Endodermal cell (in vitro differentiated cells): ENCODE measurements around the gene JARID2. TPM values are rescaled to one million over a fixed set of nuclear protein-coding genes. Genes with fewer than 3 reads are reported as not detected.

ENCODE experiments used
- DNase-seq: peaks from one replicate; pipeline ENCODE4 v3.0.0-alpha.2; 2017
- H3K27ac ChIP-seq: 2 replicates; pipeline ENCODE4 v1.5.1; 2013; ENCODE audit warnings: mild to moderate bottlenecking, low read depth, low read length, moderate library complexity
- H3K27me3 ChIP-seq: 2 replicates; pipeline ENCODE4 v1.6.1; 2013; ENCODE audit warnings: mild to moderate bottlenecking, low read length, moderate library complexity; ENCODE audit not compliant: insufficient read depth, control insufficient read depth, poor library complexity, severe bottlenecking
- H3K36me3 ChIP-seq: 2 replicates; pipeline ENCODE4 v1.7.0; 2013; ENCODE audit warnings: mild to moderate bottlenecking, low read length, moderate library complexity; ENCODE audit not compliant: control insufficient read depth, insufficient read depth
- H3K4me1 ChIP-seq: one replicate; pipeline ENCODE4 v1.7.0; 2013; ENCODE audit warnings: low read length; ENCODE audit not compliant: control insufficient read depth, insufficient read depth
- H3K4me3 ChIP-seq: 2 replicates; pipeline ENCODE4 v1.5.1; 2013; ENCODE audit warnings: mild to moderate bottlenecking, low read length, moderate library complexity
- H3K9ac ChIP-seq: 2 replicates; pipeline ENCODE4 v1.6.1; 2013; ENCODE audit warnings: mild to moderate bottlenecking, low read length, moderate library complexity; ENCODE audit not compliant: poor library complexity, severe bottlenecking; ENCODE audit errors: extremely low read depth
- H3K9me3 ChIP-seq: 2 replicates; pipeline ENCODE4 v1.6.1; 2013; ENCODE audit warnings: mild to moderate bottlenecking, low read length, moderate library complexity; ENCODE audit not compliant: control insufficient read depth
- H3K27ac Mint-ChIP-seq: 2 replicates; pipeline ENCODE4 v1.8.0; 2020; ENCODE audit warnings: mixed read lengths
- H3K27me3 Mint-ChIP-seq: 2 replicates; pipeline ENCODE4 v1.8.0; 2021; ENCODE audit warnings: mild to moderate bottlenecking, mixed read lengths; ENCODE audit not compliant: insufficient read depth
- H3K36me3 Mint-ChIP-seq: 2 replicates; pipeline ENCODE4 v1.8.0; 2020; ENCODE audit warnings: low read depth, mixed read lengths
- H3K4me1 Mint-ChIP-seq: 2 replicates; pipeline ENCODE4 v1.8.0; 2020; ENCODE audit warnings: mixed read lengths
- H3K4me3 Mint-ChIP-seq: 2 replicates; pipeline ENCODE4 v1.8.0; 2020; ENCODE audit warnings: mild to moderate bottlenecking, moderate library complexity, mixed read lengths
- H3K9me3 Mint-ChIP-seq: 2 replicates; pipeline ENCODE4 v1.8.0; 2020; ENCODE audit warnings: mild to moderate bottlenecking, mixed read lengths
- WGBS, 2 experiments: methylation state at CpG; one replicate each; pipeline versions ENCODE4 v1.1.5 to v1.1.7; 2013; ENCODE audit warnings: missing lambda C conversion rate in 2 of 2, mixed read lengths in 1 of 2; ENCODE audit not compliant: insufficient coverage in 1 of 2, insufficient read length in 1 of 2; 5-methylcytosine and 5-hydroxymethylcytosine counted together
- total RNA-seq, 2 donors: library from RNA; stranded (reverse); fragmentation: NEBNext Ultra II Directional in 1 of 2; extraction: Animal tissue kit (Norgen Biotek cat#: 25700) in 1 of 2; gene quantifications; 2 replicates in 1 of 2; 3 replicates in 1 of 2; pipeline ENCODE4 v1.2.1, GENCODE V29; 2021
- TF ChIP-seq, protein P1 (sequence below): fragments of 200-600 bp; sonication (generic); conservative IDR thresholded peaks from 2 replicates; pipeline ENCODE4 v1.5.0; 2021; ENCODE audit warnings: antibody characterized with exemption, mild to moderate bottlenecking

JARID2 gene
- total RNA-seq, 2 donors from 2014 or later, result 42.5 to 77.0 TPM

DNA sequence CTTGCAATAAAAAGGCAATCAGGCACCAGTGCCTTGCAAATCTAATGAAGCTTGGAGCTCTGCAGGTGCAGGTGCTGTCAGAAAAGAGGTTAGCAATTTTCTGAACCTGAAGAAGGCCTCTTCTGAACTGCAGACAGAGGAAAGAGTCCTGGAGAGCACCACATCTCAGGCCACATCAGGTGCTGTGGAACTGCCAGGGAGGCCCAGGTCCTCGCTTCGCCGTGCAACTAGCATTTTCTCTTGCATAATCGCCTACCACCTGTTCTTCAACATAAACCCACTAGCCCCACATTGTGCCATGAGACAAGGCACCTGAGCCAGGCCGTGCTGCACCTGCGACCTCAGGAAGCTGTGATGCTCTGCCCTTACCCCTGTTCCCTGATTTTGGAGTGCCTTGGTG is 229.4 kb downstream of the JARID2 start:
- no peaks in the 10 kb centered on the region for H3K9me3 ChIP-seq
- no peak overlapping the region for H3K4me3 ChIP-seq
- Mint-ChIP-seq H3K27me3 (no peaks in the 10 kb centered on the region), H3K27ac (no peak overlapping the region), H3K4me1 (peaks cover 32% of the 10 kb centered on the region), H3K9me3 (no peaks in the 10 kb centered on the region), H3K4me3 (no peak overlapping the region), H3K36me3 (peaks cover 36% of the 10 kb centered on the region)
- H3K9ac ChIP-seq, result no peak overlapping the region
- DNase-seq, result peak; percentile 38
- peaks cover 15% of the 10 kb centered on the region for H3K4me1 ChIP-seq
- TF ChIP-seq, protein P1, sequence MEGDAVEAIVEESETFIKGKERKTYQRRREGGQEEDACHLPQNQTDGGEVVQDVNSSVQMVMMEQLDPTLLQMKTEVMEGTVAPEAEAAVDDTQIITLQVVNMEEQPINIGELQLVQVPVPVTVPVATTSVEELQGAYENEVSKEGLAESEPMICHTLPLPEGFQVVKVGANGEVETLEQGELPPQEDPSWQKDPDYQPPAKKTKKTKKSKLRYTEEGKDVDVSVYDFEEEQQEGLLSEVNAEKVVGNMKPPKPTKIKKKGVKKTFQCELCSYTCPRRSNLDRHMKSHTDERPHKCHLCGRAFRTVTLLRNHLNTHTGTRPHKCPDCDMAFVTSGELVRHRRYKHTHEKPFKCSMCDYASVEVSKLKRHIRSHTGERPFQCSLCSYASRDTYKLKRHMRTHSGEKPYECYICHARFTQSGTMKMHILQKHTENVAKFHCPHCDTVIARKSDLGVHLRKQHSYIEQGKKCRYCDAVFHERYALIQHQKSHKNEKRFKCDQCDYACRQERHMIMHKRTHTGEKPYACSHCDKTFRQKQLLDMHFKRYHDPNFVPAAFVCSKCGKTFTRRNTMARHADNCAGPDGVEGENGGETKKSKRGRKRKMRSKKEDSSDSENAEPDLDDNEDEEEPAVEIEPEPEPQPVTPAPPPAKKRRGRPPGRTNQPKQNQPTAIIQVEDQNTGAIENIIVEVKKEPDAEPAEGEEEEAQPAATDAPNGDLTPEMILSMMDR, result no peak
- peaks cover 65% of the 10 kb centered on the region for H3K36me3 ChIP-seq
- H3K27ac ChIP-seq, result no peak overlapping the region
- H3K27me3 ChIP-seq, result no peaks in the 10 kb centered on the region
- 81 to 100% methylated on average over 1 to 6 of the region's 6 CpGs for WGBS, 2 experiments

- Histone ChIP-seq H3K36me3 (peaks cover 61% of the 10 kb centered on the region), H3K4me3 (no peak overlapping the region), H3K27me3 (no peaks in the 10 kb centered on the region), H3K9ac (no peak overlapping the region), H3K4me1 (peaks cover 14% of the 10 kb centered on the region), H3K9me3 (no peaks in the 10 kb centered on the region), H3K27ac (no peak overlapping the region)
- Mint-ChIP-seq H3K27me3 (no peaks in the 10 kb centered on the region), H3K36me3 (peaks cover 36% of the 10 kb centered on the region), H3K4me3 (no peak overlapping the region), H3K27ac (no peak overlapping the region), H3K4me1 (peaks cover 38% of the 10 kb centered on the region), H3K9me3 (no peaks in the 10 kb centered on the region)
- TF ChIP-seq, protein P1, result no peak
- DNase-seq, result no peak
- 87 to 95% methylated on average over 3 to 4 of the region's 4 CpGs for WGBS, 2 experiments
These were observed 230.0 kb downstream of the JARID2 start for GRCh38 chr6:15475872-15476271.

DNA sequence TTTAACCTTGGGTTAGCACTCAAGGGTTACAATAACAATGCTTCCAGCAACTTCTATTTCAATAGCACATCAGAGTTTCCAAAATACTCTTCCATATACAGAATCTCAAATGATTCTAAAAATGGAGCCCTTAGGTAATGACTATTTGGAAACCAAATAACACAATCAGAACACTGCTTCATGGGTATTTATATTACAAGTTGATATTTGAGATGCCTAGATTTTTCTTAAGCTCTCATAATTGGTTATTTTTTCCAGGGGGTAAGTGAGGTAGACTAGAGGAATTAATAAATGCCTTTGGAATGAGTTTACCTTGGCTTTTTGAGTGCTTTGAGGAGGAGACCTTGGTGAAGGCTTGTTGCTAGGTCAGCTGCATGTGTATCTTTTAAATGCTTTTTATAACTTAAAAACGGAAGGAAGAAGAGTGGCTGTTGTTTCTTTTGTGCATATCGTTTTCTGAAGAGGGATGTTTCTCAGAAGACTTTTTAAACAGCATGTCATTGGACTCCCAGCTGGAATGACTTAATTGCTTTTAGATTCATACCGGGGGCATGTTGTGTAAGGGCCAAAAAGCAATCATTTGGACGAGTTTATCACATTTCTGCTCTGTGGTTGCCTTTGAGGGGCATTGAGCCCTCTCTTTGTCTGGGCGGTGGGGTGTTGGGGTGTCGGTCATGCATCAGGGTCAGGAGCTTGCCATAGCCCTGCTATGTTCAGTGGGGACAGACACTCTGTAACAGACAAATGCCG is 230.9 kb downstream of the JARID2 start:
- Histone ChIP-seq H3K4me1 (peaks cover 14% of the 10 kb centered on the region), H3K27me3 (no peaks in the 10 kb centered on the region), H3K9me3 (no peaks in the 10 kb centered on the region), H3K9ac (no peak overlapping the region), H3K27ac (no peak overlapping the region), H3K4me3 (no peak overlapping the region), H3K36me3 (peaks cover 54% of the 10 kb centered on the region)
- 95 to 100% methylated on average over 4 to 6 of the region's 7 CpGs for WGBS, 2 experiments
- Mint-ChIP-seq H3K4me3 (no peak overlapping the region), H3K27me3 (no peaks in the 10 kb centered on the region), H3K36me3 (peaks cover 36% of the 10 kb centered on the region), H3K27ac (no peak overlapping the region), H3K9me3 (no peaks in the 10 kb centered on the region), H3K4me1 (peaks cover 47% of the 10 kb centered on the region)
- peak; percentile 32 for DNase-seq
- TF ChIP-seq, protein P1, result no peak
